ENCODE data around the gene HAUS3.

DNA sequence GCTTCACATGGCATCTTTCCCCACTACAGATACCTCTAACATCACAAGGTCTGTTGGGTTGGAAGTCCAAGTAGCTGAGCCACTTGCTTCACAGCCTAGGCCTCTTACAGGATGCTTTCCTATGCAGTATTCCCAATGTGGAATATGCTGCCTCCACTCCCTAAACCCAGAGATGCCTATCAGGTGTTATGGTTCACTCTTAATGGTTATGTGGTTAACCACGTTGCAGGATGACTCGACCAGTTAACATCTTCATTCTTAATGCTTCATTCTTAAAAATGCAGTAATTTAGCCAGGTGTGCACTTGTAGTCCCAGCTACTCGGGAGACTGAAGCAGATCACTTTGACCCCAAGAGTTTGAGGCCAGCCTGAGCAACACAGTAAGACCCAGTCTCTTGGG lies 24.2 kb downstream of the HAUS3 start:
- TF ChIP-seq POLR2AphosphoS5 (IDR thresholded peaks at IDR 0.05; ENCODE audit: low read depth, low read length) (no peak), POLR2A (IDR thresholded peaks at IDR 0.05; ENCODE audit: low read depth, low read length) (no peak)
